H1 (cell line): ENCODE measurements around the gene RBM4B.

Experiments used
- CHD1 ChIP-seq: IDR thresholded peaks from 2 replicates; pipeline ENCODE4 v1.6.1; 2012; ENCODE audit warnings: low read depth, low read length, improper control_type of control experiment
- POLR2A ChIP-seq, 2 experiments: IDR thresholded peaks; 1 replicate in 1 of 2; 2 replicates in 1 of 2; pipeline ENCODE4 v1.6.1; 2011; ENCODE audit warnings: low read depth in 2 of 2, low read length in 2 of 2, mild to moderate bottlenecking in 2 of 2; ENCODE audit errors: control extremely low read depth in 1 of 2
- POLR2AphosphoS5 ChIP-seq: IDR thresholded peaks from 2 replicates; pipeline ENCODE4 v1.6.1; 2011; ENCODE audit warnings: low read depth, low read length
- TF ChIP-seq, protein P1 (sequence below): IDR thresholded peaks from 2 replicates; pipeline ENCODE4 v1.6.1; 2012; ENCODE audit warnings: low read length, inconsistent platforms
- TF ChIP-seq, protein P2 (sequence below): IDR thresholded peaks from 2 replicates; pipeline ENCODE4 v1.6.1; 2011; ENCODE audit warnings: low read length, improper control_type of control experiment
- TF ChIP-seq, protein P3 (sequence below), 3 experiments: IDR thresholded peaks; 1 replicate in 2 of 3; 2 replicates in 1 of 3; pipeline versions ENCODE4 v1.5.1 to v1.6.1; 2011; ENCODE audit warnings: low read length in 3 of 3, mild to moderate bottlenecking in 3 of 3, inconsistent platforms in 2 of 3, low read depth in 1 of 3, moderate library complexity in 1 of 3; ENCODE audit not compliant: insufficient read depth in 1 of 3; ENCODE audit errors: control extremely low read depth in 1 of 3

DNA sequence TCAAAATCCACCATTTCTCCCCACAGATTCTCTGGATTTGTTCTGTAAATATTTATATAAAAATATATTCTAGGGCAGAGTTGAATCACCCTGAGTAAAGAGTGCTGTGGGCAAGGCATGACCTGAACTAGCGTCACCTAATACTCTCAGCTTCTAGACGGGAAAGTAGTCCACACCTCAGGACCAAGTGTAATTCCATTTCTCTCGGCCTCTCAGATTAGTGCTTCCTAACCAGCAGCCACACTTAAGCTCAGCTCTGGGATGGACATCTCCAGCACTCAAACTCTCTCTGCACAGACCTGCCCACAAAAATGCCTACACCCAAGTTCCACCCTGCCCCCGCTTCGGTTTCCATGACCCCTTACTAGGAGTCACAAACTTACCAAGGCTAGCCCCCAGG, 46.0 kb upstream of the RBM4B start:
- no peak; the same call in 1 of the 2 replicates for TF ChIP-seq POLR2AphosphoS5
- TF ChIP-seq CHD1: no peak
- TF ChIP-seq, protein P1, sequence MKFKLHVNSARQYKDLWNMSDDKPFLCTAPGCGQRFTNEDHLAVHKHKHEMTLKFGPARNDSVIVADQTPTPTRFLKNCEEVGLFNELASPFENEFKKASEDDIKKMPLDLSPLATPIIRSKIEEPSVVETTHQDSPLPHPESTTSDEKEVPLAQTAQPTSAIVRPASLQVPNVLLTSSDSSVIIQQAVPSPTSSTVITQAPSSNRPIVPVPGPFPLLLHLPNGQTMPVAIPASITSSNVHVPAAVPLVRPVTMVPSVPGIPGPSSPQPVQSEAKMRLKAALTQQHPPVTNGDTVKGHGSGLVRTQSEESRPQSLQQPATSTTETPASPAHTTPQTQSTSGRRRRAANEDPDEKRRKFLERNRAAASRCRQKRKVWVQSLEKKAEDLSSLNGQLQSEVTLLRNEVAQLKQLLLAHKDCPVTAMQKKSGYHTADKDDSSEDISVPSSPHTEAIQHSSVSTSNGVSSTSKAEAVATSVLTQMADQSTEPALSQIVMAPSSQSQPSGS: no peak
- TF ChIP-seq, protein P2, sequence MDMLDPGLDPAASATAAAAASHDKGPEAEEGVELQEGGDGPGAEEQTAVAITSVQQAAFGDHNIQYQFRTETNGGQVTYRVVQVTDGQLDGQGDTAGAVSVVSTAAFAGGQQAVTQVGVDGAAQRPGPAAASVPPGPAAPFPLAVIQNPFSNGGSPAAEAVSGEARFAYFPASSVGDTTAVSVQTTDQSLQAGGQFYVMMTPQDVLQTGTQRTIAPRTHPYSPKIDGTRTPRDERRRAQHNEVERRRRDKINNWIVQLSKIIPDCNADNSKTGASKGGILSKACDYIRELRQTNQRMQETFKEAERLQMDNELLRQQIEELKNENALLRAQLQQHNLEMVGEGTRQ: no peak
- TF ChIP-seq, protein P3, sequence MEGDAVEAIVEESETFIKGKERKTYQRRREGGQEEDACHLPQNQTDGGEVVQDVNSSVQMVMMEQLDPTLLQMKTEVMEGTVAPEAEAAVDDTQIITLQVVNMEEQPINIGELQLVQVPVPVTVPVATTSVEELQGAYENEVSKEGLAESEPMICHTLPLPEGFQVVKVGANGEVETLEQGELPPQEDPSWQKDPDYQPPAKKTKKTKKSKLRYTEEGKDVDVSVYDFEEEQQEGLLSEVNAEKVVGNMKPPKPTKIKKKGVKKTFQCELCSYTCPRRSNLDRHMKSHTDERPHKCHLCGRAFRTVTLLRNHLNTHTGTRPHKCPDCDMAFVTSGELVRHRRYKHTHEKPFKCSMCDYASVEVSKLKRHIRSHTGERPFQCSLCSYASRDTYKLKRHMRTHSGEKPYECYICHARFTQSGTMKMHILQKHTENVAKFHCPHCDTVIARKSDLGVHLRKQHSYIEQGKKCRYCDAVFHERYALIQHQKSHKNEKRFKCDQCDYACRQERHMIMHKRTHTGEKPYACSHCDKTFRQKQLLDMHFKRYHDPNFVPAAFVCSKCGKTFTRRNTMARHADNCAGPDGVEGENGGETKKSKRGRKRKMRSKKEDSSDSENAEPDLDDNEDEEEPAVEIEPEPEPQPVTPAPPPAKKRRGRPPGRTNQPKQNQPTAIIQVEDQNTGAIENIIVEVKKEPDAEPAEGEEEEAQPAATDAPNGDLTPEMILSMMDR (IDR thresholded peaks at IDR 0.05; ENCODE audit: control extremely low read depth in 1 of 3, insufficient read depth in 1 of 3, low read depth in 1 of 3, low read length in 3 of 3): no peak
- no peak for TF ChIP-seq POLR2A (IDR thresholded peaks at IDR 0.05; ENCODE audit: control extremely low read depth in 1 of 2, low read depth in 2 of 2, low read length in 2 of 2)
